ENCODE measurements around the gene ZNF880.

DNA sequence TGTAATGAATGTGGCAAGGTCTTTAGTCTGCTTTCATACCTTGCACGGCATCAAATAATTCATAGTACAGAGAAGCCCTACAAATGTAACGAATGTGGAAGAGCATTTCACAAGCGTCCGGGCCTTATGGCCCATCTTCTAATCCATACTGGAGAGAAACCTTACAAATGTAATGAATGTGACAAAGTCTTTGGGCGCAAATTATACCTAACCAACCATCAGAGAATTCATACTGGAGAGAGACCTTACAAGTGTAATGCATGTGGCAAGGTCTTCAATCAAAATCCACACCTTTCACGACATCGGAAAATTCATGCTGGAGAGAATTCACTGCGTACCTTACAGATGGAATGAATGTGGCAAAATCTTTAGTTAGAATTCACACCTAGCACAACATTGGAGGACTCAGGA, 3.3 kb upstream of the ZNF880 start:
- TF ChIP-seq CTCF (IDR thresholded peaks at IDR 0.05; ENCODE audit: insufficient read depth, low read length, poor library complexity, severe bottlenecking), result no peak
- no peak for TF ChIP-seq EZH2phosphoT487 (conservative IDR thresholded peaks at IDR 0.05; ENCODE audit: low read length)
